ENCODE results near the gene ACTBL2.

The ACTBL2 gene

DNA sequence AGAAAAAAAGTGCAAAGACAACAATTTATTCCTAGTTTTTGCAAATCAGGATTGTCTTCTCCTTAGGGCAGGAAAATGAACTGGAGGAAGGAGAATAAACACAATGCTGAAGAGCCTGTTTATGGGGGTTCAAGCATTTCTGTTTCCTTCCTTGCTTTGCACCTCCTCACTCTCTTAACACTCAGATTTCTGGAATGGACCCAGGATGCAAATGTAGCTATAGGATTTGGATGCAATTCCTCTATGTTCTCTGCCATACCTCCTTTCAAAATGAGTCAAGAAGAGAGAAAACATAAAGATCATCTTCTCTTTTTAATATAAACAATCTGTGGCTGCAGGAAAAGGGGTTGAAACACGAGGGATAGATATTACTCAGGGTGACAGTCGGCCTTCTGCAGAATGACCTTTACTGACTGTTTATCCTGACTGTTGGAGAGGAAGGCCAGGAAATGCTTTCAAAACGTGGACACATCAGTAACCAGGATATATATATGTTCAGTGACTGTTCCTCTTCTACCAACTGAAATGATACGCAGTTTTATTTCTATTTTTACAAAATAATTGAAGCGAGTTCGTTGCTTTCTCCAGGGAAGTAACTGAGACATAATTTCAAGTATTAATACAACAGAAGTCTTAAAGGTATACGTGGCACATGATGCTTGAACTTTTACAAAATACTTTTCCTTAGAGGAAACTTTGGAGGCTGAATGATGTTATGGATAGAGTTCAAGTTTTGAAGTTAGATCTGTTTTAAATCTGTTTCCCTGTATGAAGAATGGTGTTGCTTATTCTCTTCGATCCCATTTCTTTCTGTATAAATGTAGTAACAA, 44.4 kb downstream of the ACTBL2 start:
- no peak for DNase-seq (ENCODE audit: insufficient read length, low spot score)
- TF ChIP-seq, protein P1, sequence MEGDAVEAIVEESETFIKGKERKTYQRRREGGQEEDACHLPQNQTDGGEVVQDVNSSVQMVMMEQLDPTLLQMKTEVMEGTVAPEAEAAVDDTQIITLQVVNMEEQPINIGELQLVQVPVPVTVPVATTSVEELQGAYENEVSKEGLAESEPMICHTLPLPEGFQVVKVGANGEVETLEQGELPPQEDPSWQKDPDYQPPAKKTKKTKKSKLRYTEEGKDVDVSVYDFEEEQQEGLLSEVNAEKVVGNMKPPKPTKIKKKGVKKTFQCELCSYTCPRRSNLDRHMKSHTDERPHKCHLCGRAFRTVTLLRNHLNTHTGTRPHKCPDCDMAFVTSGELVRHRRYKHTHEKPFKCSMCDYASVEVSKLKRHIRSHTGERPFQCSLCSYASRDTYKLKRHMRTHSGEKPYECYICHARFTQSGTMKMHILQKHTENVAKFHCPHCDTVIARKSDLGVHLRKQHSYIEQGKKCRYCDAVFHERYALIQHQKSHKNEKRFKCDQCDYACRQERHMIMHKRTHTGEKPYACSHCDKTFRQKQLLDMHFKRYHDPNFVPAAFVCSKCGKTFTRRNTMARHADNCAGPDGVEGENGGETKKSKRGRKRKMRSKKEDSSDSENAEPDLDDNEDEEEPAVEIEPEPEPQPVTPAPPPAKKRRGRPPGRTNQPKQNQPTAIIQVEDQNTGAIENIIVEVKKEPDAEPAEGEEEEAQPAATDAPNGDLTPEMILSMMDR (IDR thresholded peaks at IDR 0.05; ENCODE audit: insufficient read depth, missing control alignments): no peak
- FAIRE-seq: no peak

GRCh38 chr5:57436586-57436985, 46.0 kb downstream of the ACTBL2 start:
- TF ChIP-seq, protein P1 (IDR thresholded peaks at IDR 0.05; ENCODE audit: insufficient read depth, missing control alignments): no peak
- DNase-seq (ENCODE audit: insufficient read length, low spot score) (no peak), FAIRE-seq (no peak)

GRCh38 chr5:57435701-57436134, 46.9 kb downstream of the ACTBL2 start:
- DNase-seq (ENCODE audit: insufficient read length, low spot score): no peak

DNA sequence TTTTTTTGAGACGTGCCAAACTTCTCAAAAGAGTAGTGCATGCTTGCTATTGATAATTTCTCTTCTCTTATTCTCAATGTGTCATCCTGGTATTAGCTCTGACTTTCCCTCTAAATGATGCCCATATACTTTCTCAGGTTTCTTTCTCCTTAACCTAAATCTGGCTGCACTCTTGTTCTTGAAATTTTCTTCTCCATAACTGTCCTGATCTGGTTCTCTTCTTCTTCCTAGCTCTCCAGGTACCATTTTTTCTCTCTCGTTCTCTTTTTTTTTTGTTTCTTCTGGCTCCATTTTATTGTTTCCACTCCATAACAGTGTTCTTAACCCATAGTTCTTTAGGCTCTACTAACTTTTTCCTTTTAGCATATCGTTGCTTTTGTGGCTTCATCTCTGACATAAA, 47.9 kb downstream of the ACTBL2 start:
- FAIRE-seq (no peak), DNase-seq (ENCODE audit: insufficient read length, low spot score) (no peak)
- TF ChIP-seq, protein P1 (IDR thresholded peaks at IDR 0.05; ENCODE audit: insufficient read depth, missing control alignments): no peak

More at GRCh38 chr5:57435701-57436134, 46.9 kb downstream of the ACTBL2 start:
- no peak for FAIRE-seq
- TF ChIP-seq, protein P1 (IDR thresholded peaks at IDR 0.05; ENCODE audit: insufficient read depth, missing control alignments): no peak

- DNase-seq (ENCODE audit: insufficient read length, low spot score): no peak
- TF ChIP-seq, protein P1 (IDR thresholded peaks at IDR 0.05; ENCODE audit: insufficient read depth, missing control alignments): no peak
- FAIRE-seq: no peak
These were observed 48.4 kb downstream of the ACTBL2 start for GRCh38 chr5:57434227-57434640.

GRCh38 chr5:57432876-57433275, 49.7 kb downstream of the ACTBL2 start:
- TF ChIP-seq, protein P1 (IDR thresholded peaks at IDR 0.05; ENCODE audit: insufficient read depth, missing control alignments): peak; percentile 15
- FAIRE-seq: no peak

DNA sequence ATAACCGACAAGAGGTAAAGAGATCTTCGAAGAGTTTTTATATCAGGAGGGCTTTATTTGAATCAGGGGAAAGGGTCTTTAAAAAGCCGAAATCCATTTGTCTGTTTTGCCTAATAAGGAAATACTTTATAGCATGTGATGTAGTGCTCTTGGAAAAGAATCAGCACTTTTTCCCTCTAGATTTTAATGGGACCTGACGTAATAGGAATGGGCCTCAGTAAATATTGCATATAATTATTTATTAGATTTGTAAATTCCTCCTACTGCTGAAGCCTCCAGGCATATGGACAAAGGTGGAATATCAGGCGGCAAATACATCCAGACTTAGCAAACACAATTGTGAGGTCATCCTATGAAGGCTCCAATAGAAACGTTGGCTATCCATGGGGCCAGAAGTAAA, 50.9 kb downstream of the ACTBL2 start:
- FAIRE-seq: no peak
- TF ChIP-seq, protein P1 (IDR thresholded peaks at IDR 0.05; ENCODE audit: insufficient read depth, missing control alignments): no peak
- DNase-seq (ENCODE audit: insufficient read length, low spot score): no peak

More at GRCh38 chr5:57432876-57433275, 49.7 kb downstream of the ACTBL2 start:
- no peak for DNase-seq (ENCODE audit: insufficient read length, low spot score)
